HG03520 (cell line): Measurements from ENCODE around the gene RFT1.
A peak's percentile ranks its signal among the peaks of the same experiment; 100 is the strongest.
"Not testable (repeated sequence)": the region's sequence is repeated elsewhere in the genome, so short reads cannot be mapped to it uniquely, and the experiment has no call there.

Experiments
- ATAC-seq: cut with Tn5 transposase; IDR thresholded peaks from one replicate; pipeline ENCODE4 v1.9.1; 2021; ENCODE audit warnings: mild to moderate bottlenecking, moderate library complexity; ENCODE audit not compliant: unreplicated experiment

RFT1 gene

DNA sequence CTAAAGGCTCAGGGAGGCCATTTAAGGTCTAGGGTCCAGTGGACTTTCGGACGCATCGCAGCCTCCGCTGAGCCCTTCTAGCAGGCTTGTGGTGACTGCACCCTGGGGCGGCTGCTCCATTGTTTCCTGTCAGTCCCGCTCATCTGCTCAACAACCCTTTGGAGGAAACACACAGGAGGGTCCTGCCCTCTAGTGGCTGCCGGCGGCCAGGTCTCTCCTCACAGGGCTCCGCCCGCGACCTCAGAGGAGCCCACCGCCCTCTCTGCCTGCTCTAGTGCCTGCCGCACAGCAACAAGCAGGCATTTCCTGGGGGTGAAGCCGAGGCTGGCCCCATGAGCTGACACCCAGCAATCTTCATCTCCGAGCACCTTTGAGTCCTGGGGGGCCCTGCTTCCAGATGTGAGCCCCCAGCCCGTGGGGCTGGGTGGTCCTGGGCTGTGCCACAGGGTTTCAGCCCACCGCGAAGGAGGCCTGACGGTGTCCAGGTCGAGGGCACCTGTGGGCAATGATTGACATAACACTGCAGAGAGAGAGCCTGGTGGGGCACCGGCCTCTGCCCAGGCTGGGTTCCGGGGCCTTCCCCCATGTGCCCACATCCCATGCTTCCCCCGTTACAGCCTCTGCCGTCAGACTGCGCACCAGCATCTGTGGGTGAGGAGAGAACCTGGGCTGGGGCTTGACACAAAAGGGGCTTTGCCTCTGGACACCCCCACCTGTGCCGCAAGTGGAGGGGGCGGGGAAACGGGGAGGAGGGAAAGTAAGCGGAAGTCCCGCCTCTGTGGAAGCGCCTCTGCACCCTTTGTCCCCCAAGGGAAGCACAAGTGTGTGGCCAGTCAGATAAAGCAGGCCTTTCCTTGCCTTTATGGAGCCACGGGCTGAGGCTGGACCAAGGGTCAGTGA, 57.3 kb downstream of the RFT1 start:
- ATAC-seq: peak; percentile 82

DNA sequence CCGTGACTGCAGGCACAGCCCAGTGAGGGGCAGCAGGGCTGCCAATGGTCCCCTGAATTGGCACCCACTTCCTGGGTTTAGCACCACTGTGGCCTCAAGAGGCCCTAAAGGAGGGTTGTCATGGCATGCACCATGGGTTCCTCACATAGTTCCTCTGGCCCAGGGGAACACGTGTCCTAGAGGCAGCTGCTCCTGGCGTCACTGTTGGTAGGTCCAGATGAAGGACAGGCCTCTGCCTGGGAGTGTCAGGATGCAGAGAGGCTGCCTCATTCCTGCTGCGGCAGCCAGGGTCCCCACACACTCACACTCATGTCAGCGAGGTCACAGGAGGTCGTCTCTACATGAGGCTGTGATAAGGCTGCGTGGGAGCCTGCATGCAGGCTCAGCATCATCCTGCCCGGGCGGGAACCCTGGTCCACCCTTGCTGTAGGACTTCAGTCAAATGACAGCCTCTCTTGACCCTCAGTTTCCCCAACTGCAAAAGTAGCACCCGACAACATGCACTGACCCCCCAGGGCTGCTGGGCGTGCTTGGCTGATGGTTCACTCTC, 58.3 kb downstream of the RFT1 start:
- no peak for ATAC-seq

DNA sequence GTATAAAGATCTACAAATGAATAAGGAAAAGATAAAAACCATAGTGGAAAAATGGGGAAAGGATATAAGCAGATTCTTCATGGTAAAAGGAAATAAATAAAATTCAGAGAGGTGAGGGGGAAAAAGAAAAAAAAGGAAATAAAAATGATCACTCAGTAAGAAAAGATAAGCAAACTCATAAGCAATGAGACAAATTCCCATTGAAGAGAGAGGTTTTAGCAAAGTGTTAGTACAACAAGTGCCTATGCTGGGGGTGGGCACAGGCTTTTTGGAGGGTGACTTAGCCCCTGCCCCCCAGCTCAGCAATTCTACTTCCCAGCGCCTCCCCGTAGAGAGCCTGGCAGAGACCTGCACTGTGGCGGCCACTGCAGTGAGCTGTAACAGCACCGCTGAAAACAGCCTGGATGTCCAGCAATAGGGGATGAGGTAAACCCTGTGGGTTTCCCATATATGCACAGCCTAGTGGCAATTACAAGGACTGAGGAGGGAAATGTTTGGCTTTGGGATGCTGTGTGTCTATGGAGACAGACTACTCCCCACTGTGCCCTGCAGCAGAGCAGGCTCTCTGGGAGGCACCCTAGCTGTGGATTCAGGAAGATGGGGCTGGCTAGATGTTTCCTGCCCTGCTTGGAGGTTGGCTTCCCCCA, 60.7 kb downstream of the RFT1 start:
- no peak for ATAC-seq

DNA sequence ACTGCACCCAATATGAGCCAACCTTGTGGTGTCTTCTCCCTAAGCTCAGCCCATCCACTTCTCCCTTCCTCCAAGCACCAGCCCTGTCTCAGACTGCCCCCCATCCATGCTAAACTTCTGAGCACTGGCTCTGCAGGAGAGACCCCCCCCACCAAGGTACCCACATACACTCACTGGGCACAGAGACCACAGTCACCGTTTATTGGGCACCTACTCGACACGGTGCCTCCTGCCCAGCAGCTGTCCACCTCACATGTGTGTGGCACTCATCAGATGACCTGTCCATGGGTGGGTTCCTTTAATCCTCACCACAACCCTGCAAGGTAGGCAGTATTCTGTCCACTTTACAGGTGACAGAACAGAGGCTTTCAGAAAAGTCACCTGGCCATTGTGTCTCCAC, 62.1 kb downstream of the RFT1 start:
- no peak for ATAC-seq

DNA sequence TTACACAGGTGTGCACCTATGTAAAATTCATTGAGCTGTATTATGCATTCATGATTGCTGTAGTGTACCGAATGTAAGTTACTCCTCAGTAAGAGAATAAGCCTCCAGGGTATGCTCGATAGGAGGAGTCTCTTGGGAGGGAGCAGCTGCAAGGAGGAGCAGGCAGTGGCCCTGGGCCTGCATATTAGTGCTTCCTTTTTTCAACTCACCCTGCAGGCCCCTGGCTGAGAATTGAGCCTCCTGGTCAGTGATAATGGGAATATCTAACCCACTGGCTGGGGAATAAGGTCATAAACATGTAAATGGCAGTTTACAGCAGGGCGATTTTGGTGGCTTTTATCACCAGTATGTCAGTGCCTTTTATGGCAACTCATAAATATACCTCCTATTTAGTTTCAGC, 62.7 kb downstream of the RFT1 start:
- no peak for ATAC-seq

DNA sequence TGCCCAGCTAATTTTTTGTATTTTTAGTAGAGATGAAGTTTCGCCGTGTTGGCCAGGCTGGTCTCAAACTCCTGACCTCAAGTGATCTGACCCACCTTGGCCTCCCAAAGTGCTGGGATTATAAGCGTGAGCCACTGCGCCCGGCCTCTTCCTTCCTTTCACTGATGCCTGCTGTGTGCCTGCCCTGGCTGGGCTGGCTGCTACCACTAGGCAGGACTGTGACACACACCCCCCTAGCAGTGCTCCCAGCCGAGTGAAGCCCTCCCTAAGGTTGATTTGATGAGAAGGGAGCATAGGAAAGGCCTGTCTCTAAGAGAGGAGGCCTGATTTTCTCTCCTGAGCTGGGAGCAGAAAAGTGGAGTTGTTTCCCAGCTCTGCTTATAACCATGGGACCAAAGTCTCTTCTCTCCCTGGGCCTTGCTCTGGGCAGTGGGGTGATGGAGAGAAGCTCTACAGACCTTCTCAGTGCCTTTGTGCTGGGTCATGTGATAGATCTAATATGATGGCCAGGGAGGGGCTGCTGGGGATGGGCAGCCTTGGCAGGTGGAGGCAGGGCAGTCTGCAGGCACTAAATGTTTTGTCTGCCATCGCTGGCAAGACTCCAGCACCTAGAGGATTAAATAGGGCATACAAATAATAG, 64.3 kb downstream of the RFT1 start:
- no peak for ATAC-seq

DNA sequence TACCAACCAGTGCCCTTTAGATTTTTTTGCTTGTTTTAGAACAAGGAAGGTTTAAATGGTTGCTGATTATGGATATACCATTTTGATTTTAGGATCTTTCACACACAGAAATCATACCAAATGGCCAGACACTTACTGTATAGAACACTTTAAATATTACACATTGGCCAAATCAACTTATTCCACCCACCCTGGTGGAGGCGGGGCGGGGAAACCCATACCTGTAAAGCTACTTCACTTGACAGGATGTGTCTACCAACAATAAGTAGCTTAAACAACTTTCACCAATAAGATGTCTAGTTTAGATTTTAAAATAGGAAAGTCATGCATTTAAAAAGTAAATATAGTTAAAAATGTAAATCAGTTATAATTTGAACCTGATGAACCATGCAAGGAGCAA, 67.3 kb downstream of the RFT1 start:
- ATAC-seq: no peak

DNA sequence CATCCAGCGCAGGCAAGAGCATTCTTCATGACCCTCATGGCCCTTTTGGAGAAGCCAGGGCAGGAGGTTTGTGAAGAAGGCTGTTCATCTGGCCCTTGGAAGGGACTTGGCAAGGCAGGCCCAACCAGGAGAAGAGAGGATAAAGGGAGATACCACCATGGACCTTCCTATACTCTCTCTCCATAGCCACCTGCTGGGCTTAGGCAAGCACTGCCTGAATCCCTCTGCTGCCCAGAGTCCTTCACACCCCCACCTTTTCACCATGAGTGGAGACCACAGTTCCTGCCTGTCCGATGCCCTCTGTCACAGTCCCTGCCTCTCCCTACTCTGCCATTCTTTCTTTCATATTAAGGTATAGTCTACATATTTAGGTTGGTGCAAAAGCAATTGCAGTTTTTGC, 73.8 kb downstream of the RFT1 start:
- no peak for ATAC-seq

DNA sequence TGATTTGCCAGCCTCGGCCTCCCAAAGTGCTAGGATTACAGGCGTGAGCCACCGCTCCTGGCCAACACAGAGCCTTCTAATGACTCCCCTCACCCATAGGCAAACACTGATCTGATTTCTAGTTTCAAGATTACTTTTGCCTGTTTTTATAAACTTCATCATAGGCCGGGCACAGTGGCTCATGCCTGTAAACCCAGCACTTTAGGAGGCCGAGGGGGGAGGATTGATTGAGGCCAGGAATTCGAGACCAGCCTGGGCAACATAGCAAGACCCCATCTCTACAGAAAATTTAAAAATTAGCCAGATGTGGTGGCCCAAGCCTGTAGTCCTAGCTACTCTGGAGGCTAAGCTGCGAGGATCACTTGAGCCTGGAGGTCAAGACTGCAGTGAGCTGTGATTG, 76.0 kb downstream of the RFT1 start:
- ATAC-seq: not testable (repeated sequence)

DNA sequence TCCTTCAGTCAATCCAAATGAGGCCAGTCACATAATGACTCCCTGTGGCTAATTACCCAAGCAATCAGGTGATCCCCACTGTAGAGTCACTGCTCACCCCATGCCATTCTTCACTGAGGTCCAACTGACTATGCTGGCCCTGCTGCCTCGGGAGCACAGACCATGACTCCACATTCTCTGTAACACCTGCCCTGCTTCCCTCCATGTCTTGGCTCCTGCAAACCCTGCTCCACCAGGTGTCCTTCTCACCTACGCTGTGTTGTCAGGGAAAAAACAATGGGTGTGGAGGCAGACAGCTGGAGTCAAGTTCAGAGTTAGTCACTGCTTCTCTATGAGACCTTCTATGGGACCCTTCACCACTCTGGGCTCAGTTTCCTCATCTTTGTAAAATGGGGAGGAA, 78.3 kb downstream of the RFT1 start:
- ATAC-seq: no peak

DNA sequence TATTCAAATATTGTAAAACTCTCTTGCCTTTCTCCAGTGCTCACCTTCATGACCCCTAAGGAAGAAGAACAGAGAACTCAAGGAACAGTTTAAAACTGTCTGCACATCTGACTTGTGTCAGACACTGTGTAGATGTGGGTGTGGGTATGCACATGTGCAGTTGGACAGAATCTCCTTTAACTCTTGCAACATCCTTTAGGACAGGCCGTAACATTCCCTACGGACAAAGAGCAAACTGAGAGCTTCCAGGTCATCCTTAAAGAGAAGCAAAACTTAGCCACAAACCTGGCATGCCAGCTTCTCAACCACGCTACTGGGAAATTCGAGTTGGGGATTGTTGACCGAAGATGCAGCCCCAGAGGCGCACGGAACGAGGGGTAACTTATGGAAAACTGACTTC, 80.2 kb downstream of the RFT1 start:
- ATAC-seq: no peak

DNA sequence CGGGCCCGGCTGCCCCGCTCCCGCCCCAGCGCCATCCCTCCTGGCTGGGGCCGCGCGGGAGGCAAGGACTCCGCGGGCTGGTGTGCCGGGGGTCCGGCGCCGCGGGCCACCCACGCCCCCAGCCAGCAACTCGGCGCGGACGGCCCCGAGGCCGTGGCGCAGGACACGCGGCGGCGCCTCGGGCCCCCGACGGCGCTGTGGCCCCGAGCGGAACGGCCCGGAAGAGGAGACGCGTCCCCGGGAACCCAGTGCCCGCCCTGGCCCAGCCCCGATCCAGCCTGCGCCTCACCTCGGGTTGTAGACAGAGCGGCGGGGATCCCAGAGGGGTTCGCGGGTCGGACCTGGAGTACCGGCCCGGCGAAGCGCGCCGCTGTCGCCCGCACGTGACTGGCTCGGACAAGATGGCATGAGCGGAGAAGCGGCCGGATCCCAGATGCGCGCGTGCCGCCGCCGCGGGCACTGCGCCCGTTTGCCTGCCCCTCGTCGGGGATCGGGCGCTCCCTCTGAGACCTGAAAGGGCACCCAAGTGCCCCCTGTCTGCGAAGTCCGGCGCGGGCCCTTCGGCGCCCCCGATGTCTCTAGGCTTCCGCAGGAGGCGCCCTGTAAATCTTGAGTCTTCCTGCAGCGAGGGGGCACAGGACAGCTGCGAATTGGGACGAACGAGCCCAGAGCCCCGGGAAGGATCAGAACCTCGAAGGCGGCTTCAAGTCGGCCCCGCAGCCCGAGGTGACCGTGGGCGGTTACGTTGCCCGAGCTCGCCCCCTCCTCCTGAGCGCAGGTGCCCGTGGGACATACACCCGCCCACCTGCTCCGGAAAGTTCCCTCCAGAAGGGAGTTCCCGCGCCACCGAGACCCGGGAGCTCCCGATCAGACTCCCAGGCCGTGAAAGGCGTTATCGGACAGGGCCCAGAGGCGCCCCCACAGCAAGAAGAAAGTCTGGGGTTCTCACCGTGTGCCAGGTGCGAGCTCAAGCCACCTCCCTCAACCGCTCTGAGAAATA, 83.8 kb downstream of the RFT1 start:
- peak; percentile 28 for ATAC-seq

DNA sequence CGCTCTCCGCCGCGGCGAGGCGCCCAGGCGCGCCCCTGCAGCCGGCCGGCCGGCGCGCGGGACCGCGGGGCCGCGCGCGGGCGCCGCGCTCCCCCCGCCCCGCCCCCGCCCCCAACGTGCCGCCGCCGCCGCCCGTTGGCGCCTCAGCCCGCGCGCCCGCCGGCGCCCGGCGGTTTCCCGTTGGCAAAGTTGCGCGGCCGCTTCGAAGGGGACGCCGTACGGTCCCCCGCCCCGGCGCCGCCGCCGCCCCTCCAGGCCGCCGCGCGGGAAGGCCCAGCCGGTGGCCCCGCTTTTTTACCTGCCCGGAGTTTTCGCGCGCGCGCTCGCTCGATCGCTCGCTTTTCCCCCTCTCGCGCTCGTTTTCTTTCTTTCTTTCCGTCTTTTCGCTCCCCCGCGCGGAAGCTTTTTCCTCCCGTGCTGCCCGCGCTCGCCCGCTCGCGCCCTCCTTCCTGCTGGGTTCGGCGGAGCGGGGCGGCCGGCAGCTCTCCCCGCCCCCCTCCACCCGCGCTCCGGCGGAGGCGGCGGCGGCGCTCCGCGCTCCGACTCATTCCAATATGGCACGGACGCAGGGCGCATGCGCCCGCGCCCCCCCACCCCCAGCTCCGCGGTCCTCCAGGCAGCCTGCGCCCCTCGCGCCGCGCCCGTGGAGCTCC, 84.6 kb downstream of the RFT1 start, which contains the start of gene SFMBT1:
Gene SFMBT1, minus strand, starts transcription at position 556 of the 653 bp plus-strand sequence. CDS start 76,945 bp downstream, outside the sequence.
- peak; percentile 34 for ATAC-seq

DNA sequence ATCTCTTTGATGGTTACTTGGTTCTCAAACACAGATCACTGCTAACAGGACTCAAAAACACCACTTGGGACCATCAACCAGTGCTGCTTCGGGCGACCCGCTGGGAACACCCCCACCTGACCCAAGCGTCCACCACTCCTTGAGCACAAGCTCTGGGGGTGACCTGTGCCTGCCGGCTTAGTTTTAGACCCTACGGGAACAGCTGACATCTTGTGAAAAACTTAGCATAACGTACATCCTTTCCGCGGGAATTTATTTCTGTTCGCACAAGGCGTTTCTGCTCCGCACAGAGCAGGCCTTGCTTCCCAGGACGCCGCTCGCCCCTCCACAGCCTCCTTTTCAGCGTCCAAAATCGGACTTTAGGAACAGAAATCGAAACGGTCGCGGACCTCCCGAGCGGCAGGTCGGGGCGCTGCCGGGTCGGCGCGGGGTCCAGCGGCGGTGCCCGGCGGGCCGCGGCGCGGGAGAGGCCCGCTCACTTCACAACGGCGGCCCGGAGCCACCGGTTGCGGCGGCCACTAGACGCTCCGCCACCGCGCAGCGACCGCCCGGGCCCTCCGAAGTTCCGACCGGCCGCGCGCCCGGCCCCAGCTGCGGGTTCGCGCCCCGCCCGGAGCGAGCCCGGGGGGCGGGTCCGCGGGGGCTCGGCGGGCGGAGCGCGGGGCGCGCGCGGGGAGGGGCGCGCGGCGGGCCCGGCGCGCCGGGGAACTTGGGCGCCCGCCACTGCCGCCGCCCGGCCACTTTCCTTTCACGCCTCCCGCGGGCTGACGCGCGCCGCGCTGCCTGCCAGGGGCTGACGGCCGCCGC, 85.3 kb downstream of the RFT1 start:
- peak; percentile 35 for ATAC-seq

DNA sequence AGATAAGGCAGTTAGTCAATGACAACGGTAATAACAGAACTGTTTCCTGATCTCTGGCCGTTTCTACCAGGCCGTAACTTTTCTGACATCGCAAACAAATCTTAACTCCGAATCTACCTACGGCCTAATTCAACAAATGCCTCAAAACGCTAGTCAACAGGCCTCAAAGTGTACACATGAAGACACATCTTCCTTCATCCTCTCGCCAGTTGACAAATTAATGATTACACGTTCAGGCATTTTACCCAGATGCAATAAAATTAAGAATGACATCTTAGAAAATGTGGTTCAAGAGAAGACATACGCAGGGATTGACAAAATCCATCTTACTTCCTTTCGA, 85.9 kb downstream of the RFT1 start:
- ATAC-seq: no peak

DNA sequence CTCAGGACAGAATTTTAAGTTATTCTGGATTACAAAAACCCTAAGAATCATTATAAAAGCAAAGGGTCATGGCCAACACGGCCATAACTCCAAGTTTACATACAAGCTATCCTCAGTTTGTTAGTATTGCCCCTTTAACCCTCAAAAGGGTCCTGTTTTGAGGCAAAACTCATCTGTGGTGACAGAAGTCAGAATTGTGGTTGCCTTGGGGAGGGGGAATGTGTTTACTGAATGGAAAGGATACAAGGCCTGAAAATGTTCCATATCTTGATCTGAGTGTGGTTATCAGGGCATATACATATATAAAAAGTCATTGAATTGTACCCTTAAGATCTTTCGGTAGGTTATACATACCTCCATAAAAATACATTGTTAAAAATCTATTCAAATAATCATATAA, 86.5 kb downstream of the RFT1 start:
- no peak for ATAC-seq

DNA sequence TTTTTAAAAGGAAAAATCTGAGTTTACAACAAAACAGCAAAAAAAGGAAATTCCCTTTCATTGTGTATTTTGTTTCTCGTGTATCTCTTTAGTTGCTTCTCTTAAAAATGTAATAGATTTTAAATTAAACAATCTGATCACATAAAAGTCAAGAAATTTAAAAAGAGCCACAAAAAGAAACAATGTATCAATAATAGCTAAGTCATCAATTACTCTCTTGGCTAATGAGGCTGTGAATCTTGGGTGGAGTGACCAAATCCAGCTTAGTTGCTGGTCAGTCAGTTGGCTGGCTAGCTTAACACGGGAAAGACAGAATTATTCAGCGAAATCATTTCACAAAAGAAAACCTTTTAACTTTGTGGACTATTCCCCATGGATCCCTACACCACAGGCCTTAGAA, 87.6 kb downstream of the RFT1 start:
- no peak for ATAC-seq

DNA sequence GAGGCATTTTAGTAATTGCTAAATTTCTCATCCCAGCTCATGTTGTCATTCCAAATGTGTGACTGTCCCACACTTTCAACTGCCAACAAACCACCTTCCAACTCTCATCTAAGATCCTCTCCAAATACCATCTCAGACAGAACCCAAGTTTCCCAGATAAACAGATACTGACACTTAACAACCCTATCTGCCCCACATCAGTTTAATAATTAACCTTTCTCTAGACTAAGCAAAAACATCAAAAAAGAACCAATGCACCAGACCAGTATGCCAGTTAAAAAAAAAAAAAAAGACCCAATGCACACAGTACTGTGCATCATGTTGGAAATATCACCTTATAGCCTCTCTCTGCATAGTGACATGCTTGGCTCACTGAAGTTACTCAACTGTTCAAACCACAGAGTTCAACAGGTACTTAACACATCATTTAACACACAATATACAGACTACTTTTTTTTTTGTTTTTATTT, 89.8 kb downstream of the RFT1 start:
- ATAC-seq: no peak

DNA sequence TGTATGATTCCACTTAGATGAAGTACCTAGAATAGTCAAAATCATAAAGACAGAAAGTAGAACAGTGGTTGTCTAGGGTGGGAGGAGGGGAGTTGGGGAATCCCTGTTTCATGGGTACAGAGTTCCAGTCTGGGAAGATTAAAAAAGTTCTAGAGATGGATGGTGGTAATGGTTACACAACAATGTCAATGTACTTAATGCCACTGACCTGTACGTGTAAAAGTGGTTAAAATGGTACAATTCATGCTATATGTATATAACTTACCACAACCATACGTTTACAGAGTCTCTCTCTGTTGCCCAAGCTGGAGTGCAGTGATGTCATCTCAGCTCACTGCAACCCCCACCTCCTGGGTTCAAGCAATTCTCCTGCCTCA, 90.9 kb downstream of the RFT1 start:
- ATAC-seq: no peak
